ENCODE measurements around the gene TRIM52.
"Not testable (repeated sequence)": the region's sequence is repeated elsewhere in the genome, so short reads cannot be mapped to it uniquely, and the experiment has no call there.

TRIM52 gene

DNA sequence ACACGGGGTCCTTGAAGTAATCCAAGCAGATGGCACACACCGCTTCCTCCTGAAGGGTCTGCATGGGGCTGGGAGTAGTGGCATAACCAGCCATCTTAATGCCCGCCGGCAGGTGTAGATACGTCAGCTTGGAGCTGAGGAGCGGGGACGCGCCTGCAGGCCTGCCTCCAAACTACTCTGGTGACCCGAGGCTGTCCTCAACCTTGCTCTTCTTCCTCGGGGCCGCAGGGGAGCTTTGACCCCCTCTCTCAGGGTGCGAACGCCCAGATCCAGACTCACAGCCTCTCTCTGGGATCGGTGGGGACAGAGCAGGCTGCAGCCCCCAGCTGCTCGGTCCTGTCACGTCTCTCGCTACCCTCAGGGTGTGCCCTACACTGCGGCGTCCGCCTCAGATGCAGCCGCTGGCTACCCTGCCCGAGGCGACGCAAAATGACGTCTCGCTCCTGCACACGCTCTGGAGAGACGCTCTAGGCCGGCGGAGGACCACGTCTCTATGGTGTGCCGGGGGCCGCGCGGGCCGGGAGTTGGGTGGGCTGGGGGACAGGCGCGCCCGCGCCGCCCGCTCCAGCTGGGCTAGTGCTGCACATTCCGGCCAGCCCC lies at the start of gene TRIM52:
TRIM52 (minus strand) TSS at position 424 of the 600 bp plus-strand sequence; CDS start at position 94, 330 bp downstream.
- peak; percentile 83 for DNase-seq (ENCODE audit: low spot score)

DNA sequence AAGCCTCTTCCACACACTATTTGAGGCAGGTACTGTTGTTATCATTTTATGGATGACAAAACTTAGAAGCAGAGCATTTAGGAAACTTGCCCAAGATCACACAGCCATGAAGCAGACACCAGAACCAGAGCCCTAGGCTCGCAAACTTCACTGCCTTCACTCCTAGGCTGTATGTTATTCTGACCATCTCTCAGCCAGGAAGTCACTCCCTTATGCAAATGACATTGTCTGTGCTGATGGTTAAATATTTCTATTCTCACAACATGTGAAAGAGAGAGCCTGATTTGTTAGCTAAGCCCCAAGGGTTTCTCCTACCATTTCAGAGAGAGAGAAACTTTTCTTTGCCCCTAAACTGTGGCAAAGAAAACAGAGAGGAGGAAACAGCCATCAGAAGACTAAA lies 26.4 kb upstream of the TRIM52 start:
- DNase-seq (ENCODE audit: low spot score) = not testable (repeated sequence)

- DNase-seq (ENCODE audit: low spot score) = not testable (repeated sequence)
Observed at GRCh38 chr5:181285962-181286705, 25.2 kb upstream of the TRIM52 start.

- DNase-seq (ENCODE audit: low spot score) = not testable (repeated sequence)
Observed at GRCh38 chr5:181283841-181284755, 23.2 kb upstream of the TRIM52 start.

DNA sequence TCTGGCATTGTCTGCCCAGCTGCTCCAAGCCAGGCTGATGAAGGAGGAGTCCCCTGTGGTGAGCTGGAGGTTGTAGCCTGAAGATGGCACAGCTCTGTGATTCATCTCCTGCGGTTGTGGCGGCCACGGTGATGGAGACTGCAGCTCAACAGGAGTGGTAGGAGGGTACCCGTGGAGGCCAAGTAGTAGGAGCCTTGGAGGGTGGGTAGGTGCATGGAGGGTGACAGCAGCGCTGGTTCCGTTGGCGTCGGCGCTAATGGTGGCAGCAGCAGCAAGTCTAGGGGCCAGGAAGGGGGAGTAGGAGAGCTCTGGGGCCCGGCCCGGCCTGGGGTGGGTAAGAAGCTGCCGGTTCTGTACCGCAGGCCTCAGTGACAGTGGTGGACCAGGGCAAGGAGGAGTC lies 22.4 kb upstream of the TRIM52 start:
- no peak for DNase-seq (ENCODE audit: low spot score)

DNA sequence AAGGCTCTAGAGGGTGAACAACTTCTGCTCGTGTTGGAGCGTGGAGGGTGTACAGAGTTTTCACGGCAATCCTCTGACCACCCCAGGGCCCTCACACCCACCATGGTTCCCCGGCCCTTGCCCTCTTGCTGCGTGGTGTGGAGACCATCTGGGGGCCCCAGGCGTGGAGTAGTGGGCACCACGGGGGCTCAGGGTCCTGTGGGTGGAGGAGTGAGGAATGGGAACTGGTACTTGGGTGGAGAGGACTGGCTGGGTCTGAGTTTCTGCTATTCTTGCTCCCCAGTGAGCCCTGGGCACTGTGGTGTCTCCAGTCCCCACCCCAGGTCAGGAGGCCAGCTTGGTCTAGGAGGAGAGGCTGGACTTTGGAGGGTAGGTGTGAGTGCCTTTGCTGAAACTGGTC lies 21.9 kb upstream of the TRIM52 start:
- DNase-seq (ENCODE audit: low spot score) = no peak

DNA sequence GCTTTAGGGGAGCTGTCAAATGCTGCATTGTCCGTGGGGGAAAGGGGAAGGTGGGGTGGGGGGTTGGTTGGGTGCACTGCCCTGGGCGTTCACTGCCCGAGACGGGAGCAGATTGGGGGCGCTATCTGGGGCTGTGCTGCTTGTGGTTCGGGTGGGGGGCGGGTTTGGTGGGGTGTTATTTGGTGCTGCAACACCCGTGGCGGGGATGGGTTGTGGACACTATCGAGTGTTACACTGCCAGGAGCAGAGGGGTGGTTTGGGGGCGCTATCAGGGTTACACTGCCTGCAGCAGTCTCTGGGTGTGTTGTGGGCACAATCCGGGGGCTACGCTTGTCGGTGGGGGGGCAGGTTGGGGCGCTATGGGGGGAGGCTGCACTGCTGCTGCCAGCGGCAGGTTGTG lies 21.5 kb upstream of the TRIM52 start:
- not testable (repeated sequence) for DNase-seq (ENCODE audit: low spot score)

GRCh38 chr5:181281984-181282316 lies 21.0 kb upstream of the TRIM52 start:
- DNase-seq (ENCODE audit: low spot score) = no peak

- no peak for DNase-seq (ENCODE audit: low spot score)
Observed at GRCh38 chr5:181281077-181281983, 20.4 kb upstream of the TRIM52 start.

DNA sequence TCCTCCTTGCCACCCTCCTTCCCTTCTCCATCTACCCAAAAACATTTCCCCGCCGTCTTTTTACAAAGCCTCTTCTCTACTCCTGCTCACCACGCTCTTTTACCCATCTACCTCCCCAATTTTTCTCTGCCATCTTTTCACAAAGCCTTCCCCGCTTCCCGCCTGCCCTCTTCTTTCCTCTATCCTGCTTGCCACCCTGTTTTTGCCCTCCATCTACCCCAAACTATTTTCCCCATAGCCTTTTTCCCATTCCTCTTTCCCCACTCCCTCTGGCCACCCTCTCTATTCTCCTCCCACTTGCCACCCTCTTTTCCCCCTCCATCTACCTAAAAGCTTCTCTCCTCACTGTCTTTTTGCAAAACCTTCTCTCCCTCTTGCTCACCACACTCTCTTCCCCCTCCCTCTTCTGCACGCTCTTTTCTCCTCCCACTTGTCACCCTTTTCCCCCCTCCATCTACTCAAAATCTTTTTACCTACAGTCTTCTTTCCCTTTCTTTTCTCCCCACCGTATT lies 19.4 kb upstream of the TRIM52 start:
- DNase-seq (ENCODE audit: low spot score) = no peak

DNA sequence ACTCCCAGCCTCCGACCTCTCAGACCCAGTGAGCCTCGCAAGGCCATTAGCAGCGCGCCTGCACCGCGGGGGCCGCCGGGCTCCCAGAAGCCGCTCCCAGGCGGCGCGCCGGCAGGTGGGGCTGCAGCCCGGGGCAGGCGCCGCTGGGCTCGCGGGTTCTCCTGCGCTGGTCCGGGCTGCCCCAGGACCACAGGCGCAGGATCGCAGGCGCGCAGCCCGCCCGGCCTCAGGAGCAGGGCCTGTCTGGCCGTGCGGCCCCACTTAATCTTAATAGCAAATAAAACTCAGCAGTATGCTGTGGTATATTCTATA lies 12.4 kb upstream of the TRIM52 start:
- DNase-seq (ENCODE audit: low spot score) = not testable (repeated sequence)

DNA sequence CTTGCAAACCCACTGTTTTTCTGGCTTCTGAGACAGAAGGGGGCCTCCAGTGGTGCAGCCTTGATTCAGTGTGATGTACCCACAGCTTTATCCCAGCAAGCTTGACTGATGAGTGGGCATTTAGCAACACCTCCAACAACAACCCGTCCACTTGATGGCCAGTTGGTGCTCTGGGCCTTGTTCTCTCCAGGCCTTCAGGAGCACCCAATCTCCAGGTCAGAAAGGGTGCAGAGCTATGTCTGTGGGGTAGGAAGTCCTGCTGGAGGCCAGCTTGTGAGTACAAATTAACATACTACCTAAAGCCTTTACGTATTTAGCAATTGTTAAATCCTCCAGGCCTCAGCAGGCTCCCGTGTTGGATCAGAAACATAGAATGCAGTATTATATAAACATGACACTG lies 10.1 kb upstream of the TRIM52 start:
- DNase-seq (ENCODE audit: low spot score) = no peak

GRCh38 chr5:181267907-181268306 lies 7.0 kb upstream of the TRIM52 start:
- DNase-seq (ENCODE audit: low spot score) = not testable (repeated sequence)

DNA sequence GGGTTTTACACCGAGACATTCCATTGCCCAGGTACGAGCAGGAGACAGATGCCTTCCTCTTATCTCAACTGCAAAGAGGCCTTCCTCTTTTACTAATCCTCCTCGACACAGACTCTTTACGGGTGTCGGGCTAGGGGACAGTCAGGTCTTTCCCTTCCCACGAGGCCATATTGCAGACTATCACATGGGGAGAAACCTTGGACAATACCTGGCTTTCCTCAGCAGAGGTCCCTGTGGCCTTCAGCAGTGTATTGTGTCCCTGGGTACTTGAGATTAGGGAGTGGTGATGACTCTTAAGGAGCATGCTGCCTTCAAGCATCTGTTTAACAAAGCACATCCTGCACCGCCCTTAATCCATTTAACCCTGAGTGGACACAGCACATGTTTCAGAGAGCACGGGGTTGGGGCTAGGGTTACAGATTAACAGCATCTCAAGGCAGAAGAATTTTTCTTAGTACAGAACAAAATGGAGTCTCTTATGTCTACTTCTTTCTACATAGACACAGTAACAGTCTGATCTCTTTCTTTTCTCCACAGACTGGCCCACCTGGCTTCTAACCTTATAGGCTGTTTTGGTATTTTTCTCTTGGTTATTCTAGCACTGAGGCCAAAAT lies 6.5 kb upstream of the TRIM52 start:
- not testable (repeated sequence) for DNase-seq (ENCODE audit: low spot score)

- no peak for DNase-seq (ENCODE audit: low spot score)
Observed at GRCh38 chr5:181265092-181265671, 4.2 kb upstream of the TRIM52 start.

DNA sequence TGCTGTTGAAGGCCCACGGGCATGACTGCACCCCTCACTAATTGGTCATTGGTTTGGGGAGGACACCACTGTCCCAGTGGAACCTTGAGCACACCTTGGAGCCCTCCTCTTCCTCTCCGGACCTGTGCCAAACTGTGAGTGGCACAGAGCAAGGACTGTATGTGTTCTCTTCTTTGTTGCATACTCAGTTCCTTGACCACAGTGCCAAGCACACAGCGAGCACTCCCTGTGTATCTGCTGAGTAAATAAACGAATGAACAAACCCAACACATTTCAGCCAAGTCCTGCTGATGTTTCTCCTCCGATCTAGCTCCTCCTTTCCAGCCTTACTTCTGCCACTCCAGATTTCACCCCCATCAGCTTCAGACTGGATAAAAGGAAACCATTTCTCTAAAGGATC lies 2.7 kb upstream of the TRIM52 start:
- DNase-seq (ENCODE audit: low spot score) = no peak

- peak; percentile 68 for DNase-seq (ENCODE audit: low spot score)
Observed at GRCh38 chr5:181261320-181262049, 542 bp upstream of the TRIM52 start.

DNA sequence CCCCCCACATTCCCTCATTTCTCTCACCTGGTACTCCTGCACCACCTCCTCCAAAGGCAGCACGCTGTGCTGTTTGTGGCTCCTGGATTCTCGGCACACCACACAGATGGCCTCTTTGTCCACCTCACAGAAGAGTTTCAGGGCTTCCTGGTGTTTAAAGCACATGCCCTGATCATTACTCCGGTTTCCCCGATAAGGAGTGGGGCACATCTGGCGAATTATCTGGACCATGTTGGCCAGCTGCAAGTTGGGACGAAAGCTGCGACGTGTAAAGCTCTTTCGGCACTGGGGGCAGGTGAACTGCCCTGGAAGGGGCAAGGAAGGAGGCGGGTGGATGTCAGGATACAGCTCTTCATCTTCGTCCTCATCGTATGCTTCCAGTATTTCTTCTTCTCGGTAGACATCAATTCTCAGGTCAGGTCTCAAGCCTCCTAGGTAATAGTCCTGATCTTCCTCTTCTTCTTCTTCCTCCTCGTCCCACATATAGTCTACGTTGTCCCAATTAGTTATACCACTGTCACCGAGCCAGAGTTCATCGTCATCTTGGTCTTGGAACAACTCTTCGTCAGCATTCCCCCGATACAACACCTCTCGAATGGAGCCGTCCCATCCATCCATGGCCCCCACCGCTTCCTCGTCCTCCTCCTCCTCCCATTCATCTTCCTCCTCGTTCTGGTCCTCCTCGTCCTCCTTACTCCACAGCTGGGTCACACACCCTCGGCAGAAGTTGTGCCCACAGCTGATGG lies 796 bp downstream of the TRIM52 start:
- no peak for DNase-seq (ENCODE audit: low spot score)

DNA sequence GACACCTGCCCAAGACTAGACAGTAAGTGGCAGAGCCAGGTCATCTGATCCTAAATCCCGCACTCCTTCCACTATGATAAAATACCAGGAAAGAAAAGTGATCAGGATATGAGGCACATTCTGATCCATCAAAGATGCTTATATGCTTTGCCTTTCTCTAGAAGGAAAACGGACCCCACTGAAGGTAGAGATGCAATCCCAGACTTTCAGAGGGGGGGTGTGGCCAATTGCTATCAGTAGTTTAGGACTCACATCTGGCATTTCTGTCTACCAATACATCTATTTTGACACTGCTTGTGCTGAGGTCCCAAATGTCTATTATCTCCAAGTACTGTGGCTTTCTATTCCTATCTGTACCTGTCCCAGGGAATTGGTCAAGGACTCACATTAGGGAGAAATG lies 1.7 kb downstream of the TRIM52 start:
- DNase-seq (ENCODE audit: low spot score) = no peak
